ENCODE measurements around the gene CBFA2T3. TPM values are rescaled to one million over a fixed set of nuclear protein-coding genes. Genes with fewer than 3 reads are reported as not detected.

CBFA2T3 gene
- total RNA-seq, 1 donor from 2014 or later, result 0.51 TPM

GRCh38 chr16:88880226-88881006 lies 96.6 kb downstream of the CBFA2T3 start:
- intact Hi-C loops (cut with micrococcal nuclease), result no loop called here

DNA sequence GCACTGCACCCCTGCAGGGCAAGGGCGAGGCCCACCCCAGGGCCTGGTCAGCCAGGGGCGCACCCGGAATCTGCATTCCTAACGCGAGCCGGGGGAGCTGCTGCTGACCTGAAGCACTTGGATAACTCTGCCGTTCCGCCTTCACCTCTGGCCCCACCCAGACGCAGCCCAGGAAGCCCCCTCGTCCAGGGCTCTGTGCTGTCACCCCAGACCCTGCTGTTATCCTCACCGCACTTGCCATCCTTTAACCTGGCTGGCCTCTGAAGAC lies 97.3 kb downstream of the CBFA2T3 start:
- intact Hi-C loops (cut with micrococcal nuclease), result no loop called here

DNA sequence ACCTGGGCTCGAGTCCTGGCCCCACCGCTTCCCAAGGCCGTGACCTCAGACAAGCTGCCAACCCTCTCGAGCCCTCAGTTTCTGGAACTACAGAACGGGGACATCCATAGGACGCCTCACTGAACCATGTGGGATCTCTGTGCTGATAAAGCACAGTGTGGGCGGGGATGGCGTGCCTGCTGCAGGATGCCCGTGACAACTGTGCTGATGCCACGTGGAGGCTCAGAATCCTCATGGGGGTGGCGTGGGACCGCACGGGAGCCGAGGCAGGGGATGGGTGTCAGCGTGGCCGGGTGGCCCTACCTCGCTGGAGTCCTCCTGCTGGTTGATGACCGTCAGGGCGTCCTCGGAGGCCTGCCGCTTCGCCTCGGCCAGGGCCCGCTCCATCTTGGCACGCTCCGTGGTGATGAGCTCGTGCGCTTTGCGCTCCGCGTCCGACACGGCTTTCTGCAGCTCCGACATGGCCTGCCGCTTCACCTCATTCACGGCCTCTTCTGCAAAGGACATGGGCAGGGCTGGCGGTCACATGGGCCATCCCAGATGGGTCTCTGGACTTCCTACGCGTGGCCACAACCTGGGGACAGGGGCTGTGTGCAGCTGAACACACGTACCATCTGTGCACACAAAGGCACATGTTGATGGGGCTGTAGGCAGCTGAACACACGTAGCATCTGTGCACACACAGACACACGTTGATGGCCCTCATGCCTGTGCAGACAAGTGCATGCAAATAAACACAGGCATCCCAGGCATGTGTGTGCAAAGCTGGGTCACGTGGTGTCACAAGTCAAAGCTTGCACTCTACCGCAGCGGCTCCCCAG lies 97.8 kb downstream of the CBFA2T3 start:
- intact Hi-C loops (cut with micrococcal nuclease), result no loop called here

- intact Hi-C loops (cut with micrococcal nuclease), result no loop called here
These were observed 98.7 kb downstream of the CBFA2T3 start for GRCh38 chr16:88878356-88878755.

DNA sequence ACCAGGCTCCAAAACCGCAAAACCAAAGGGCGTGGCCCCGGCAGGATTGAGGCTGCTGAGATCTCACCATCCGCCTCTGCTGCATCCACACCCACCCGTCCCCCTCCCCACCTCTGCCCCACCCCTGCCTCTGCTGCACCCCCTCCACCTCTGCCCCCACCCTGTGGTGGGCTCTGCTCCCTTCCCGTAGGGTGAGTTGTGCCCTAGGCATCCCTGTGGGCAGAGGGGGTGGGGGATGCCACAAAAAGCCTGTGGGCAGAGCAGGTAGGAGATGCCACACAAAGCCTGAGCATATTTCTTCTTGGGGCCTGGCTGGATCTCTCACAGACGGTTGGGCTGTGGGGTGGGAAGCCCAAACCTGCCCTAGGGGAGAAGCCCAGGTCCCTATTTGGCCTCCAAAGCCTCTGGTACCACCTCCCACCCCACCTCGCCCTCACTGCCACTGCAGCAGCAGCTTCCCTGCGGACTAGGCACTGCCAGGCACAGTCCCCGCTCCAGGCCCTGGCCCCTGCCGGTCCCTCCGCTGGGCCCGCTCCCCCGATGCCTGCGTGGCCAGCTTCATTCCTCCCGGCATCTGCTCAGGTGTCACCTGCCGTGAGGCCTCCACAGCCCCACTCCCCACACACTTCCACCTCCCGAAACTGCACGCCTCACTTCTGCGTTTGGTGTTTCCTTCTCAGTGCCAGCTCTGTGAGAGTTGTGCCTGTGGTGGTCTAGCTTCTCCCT lies 99.3 kb downstream of the CBFA2T3 start:
- intact Hi-C loops (cut with micrococcal nuclease), result no loop called here

- intact Hi-C loops (cut with micrococcal nuclease), result no loop called here
These were observed 100.0 kb downstream of the CBFA2T3 start for GRCh38 chr16:88876942-88877526.

GRCh38 chr16:88875703-88876234 lies 101.2 kb downstream of the CBFA2T3 start:
- intact Hi-C loops (cut with micrococcal nuclease), result no loop called here

DNA sequence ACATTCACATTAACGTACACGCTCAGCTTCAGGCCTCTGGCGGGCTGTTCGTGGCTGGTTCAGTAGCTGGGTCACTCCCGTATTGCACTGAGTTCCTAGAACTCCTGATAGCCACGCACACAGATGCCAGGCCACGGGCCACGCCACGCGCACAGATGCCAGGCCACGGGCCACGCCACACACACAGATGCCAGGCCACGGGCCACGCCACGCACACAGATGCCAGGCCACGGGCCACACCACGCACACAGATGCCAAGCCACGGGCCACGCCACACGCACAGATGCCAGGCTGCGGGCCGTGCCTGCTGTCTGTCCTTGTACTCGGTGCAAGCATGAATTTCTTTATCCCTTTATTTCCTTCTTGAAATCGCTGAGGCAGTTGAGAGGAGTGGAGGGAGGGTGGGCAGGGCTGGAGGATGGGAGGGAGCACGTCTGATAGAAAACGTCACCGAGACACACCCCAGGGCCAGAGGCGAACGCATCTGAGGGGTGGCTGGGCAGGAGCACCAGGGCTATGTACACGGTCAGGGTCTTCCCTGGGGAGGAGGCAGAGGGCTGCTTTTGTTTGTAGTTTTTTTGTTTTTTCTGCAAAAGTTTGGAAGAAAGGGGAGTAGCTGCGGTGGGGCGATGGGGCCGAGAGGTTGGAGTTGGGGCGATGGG lies 101.9 kb downstream of the CBFA2T3 start:
- intact Hi-C loops (cut with micrococcal nuclease), result no loop called here

GRCh38 chr16:88872650-88873331 lies 104.2 kb downstream of the CBFA2T3 start:
- intact Hi-C loops (cut with micrococcal nuclease), result no loop called here

DNA sequence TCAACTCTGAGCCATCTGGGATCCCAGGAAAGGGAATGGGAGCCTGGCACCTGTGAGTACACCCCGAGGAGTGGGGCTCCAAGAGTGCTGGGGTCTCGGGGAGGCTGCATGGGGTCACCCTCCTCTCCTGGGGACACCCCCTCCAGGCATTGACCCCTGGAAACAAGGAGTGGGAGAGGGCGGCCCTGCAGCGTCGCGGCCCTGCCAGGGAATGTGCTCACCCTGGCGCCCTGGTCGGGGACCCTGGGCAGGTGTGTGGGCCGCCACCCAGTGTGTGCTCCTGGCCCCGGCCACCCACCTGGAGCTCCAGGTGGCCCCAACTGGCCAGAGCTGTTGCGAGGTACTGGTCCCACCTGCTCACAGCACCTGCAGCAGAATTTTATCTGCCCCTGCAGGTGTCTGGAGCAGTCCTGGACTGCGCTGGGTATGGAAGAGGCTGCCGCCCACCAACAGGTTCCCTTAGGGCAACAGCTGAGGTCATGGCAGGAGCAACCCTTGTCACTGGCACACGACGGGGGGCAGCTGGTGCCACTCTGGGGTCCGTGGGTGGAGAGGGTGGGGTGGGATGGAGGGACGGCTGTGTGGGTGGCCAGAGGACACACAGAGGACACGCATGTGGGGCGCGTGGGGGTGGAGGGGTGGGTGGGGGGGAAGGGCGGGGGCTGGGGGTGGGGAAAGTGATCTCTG lies 105.1 kb downstream of the CBFA2T3 start:
- intact Hi-C loops (cut with micrococcal nuclease), result no loop called here

GRCh38 chr16:88871349-88871702 lies 105.7 kb downstream of the CBFA2T3 start:
- intact Hi-C loops (cut with micrococcal nuclease), result no loop called here

DNA sequence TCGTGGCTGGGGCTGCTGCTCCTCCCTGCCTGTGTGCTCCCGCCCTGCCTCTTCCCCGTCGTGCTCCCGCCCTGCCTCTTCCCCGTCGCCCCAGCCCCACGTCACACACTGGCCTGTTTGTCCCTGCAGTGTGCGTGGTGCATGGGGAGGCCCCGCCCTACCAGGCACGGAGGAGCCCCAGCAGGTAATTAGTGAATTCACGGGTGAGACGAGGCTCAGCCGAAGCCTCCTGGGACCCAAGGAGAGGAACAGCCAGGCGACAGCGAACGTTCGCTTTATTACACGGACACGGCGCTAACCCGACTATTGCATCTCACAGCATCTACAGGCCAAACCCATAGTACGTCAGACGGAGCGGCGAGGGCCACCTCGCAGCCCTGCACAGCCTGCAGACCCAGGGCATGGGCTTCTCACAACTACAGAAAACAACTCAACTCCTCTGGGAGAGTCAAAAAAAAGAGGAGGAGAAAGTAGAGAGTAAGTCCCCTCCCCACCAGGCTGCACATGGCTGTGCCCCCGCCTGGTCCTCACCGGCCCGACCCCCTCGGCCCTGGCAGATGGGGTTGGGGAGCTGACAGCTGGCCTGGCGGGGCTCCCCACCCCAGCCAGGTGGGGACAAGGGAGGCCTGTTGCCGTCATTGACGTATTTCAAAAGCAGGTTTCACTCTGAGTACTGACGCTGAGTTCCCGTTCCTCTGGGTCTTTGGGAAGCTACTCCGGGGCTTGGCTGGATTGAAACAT lies 106.2 kb downstream of the CBFA2T3 start:
- intact Hi-C loops (cut with micrococcal nuclease), result no loop called here

- intact Hi-C loops (cut with micrococcal nuclease), result no loop called here
These were observed 107.4 kb downstream of the CBFA2T3 start for GRCh38 chr16:88869673-88869980.

DNA sequence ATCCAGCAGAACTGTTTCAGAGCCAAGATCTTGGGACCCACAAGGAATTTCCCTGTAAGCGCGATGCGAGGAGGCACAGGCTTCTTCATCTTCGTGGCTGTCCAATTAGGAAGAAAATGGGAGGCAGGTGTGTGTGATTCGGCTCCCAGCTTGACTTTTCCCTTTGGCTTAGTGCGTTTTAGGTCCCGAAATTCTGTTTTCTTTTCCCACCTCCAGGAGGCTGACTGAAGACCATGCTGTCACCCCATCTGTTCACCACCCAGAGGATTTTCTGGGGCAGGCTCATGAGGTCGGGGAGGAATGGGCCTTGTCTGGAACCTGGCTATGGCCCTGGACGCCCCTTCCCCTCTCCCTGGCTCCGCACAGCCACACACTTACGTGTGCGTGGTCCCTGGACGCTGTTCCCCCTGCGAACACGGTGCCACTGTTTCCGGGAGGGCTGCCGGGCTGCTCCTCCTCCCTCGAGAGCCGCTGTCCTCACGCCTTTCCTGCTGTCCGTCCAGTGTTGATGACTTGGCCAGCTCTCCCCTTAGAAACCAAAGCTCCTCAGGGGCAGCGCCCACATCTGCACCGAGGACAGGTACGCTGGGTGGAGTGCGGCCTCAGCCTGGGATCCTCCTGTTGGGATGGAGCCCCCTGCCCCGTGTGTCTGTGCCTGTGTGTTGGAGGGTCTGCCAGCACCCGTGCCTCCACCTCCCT lies 107.9 kb downstream of the CBFA2T3 start:
- intact Hi-C loops (cut with micrococcal nuclease), result no loop called here

- intact Hi-C loops (cut with micrococcal nuclease), result no loop called here
These were observed 109.3 kb downstream of the CBFA2T3 start for GRCh38 chr16:88867581-88868246.

GRCh38 chr16:88866151-88866920 lies 110.7 kb downstream of the CBFA2T3 start, which contains the start of gene PABPN1L:
Gene PABPN1L, minus strand, starts transcription at chr16:88866660. Its CDS starts 54 bp downstream, at chr16:88866606.
- intact Hi-C loops (cut with micrococcal nuclease), result no loop called here

- intact Hi-C loops (cut with micrococcal nuclease), result no loop called here
These were observed 111.3 kb downstream of the CBFA2T3 start for GRCh38 chr16:88865742-88866141.
